ENCODE measurements around the gene SHLD1.

The SHLD1 gene

DNA sequence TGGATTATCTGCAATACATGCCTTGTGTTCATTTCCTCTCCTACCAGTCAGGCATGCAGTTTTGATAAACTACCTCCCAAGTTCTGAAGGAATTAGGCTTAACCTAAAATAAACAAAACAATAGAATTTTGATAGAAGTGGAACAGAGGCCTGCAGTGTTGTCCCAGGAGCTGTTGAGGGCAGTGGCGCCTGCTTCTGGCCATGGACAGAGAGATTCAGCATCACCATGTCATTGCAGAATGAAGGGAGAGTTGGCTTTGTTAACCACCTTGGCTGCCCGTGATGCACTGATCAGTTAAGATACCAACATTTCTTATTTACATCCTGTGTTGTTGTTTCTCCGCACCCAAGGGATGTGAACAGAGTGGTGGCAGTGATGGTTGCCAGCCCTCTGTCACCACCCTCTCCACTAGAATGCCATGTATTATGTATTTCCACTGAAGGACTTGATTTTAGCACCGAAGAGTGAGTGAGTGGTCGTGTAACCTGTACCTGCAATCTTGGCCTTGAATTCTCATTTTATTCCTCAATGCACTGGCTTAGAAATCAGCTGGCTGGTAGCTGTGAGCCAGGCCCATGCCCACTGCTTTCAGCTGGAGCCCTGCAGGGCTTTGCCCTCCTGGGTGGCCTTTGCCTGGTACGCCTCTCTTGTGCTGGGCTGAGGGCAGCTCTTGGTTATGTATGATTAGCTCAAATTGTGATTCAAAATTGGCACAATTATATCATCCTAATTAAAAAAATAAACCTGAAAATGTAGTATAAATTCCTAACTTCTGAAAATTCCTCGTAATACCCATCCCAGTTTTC is 56.5 kb downstream of the SHLD1 start:
- DNase-seq (ENCODE audit: low read depth, low spot score), result no peak

DNA sequence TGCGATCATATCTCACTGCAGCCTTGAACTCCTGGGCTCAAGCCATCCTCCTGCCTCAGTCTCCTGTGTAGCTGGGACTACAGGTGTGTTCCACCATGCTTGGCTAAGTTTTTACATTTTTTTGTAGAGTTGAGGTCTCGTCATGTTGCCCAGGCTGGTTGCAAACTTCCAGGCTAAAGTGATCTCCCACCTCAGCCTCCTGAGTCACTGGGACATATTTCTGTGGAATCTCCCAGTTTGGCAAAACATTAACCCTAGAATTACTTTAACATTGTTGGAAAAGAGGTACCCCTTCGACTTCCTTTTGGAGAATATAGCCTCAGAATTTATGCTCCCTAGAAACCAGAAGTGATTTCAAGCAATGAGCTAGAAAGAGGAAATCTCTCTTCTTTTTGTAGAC is 57.2 kb downstream of the SHLD1 start:
- no peak overlapping the region for H3K4me3 ChIP-seq (ENCODE audit: low read length)
- DNase-seq (ENCODE audit: low read depth, low spot score), result no peak

More for the DNA sequence above, 56.5 kb downstream of the SHLD1 start:
- H3K4me3 ChIP-seq (ENCODE audit: low read length), result no peak overlapping the region

DNA sequence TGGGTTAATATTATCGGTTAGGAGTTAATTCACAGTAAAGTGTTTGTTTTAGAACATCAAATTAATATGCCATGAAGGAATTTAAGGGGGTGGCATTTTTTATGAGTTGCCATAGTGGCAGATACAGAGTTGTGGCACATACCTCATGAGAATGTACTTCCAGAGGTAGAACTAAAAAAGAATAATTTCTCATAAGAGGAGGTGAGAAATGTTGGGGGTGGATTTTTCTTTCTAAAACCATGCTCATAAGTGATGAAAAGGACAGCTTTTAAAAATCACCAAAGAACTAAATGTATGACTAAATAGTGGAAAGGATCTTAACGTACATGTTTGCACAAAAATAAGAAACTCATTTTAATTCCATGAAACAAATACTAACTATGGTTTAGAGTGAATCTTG is 58.7 kb downstream of the SHLD1 start:
- no peak overlapping the region for H3K4me3 ChIP-seq (ENCODE audit: low read length)
- no peak for DNase-seq (ENCODE audit: low read depth, low spot score)

DNA sequence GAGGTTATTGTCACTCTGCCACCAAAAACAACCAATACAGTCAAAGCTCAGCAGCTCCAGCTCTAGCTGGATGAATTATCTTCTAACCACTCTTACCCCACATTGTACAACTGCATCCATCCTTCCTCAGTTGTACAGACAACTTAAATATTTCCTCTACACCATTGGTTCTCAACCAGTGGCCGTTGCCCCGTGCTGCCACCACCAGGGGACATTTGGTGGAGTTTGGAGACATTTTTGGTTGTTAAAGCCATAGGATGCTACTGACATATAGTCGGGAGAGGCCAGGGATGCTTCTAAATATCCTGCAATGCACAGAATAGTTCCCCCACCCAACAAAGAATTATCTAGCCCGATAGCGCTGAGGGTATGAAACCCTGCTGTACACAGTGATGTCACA is 59.3 kb downstream of the SHLD1 start:
- H3K4me3 ChIP-seq (ENCODE audit: low read length), result no peak overlapping the region
- DNase-seq (ENCODE audit: low read depth, low spot score), result no peak

DNA sequence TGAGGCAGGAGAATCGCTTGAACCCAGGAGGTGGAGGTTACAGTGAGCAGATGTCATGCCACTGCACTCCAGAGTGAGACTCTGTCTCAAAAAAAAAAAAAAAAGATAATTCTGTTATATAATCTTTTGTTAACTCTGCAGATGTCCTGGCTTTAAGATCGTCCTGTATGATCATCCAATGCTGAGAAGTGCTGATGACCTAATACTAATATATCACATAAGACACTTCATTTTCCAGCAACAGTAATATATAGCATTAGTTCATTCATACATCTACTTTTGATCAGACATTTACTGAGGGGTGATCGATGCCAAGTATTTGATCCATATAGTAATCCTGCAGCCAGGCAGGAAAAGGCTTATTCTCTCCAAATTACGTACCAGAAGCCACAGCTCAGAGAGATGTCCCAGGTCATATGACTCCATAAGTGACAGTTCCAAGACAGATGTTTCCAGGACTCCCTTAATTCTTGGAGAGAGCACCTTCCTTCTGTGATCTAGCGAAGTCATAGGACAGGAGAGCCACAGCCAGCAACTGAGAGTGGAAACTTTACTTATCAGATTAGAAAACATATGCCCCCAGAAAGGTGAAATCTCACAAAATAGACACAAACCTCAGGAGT is 60.7 kb downstream of the SHLD1 start:
- H3K4me3 ChIP-seq (ENCODE audit: low read length), result no peak overlapping the region
- DNase-seq (ENCODE audit: low read depth, low spot score), result no peak

DNA sequence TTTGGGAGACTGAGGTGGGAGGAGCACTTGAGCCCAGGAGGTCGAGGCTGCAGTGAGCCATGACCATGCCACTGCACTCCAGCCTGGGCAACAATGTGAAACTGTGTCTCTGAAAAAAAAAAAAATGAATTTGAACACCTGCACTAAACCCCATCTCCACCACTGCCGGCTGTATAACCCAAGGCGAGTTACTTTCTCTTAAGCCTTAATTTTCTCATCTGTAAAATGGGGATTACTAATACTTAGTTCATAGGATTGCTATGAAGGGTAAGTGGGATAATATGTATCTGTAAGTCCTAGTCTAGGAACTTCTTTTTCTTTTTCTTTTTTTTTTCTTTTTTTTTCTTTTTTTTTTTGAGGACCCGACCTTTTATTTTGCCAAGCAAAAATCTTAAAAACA is 61.5 kb downstream of the SHLD1 start:
- DNase-seq (ENCODE audit: low read depth, low spot score), result no peak
- no peak overlapping the region for H3K4me3 ChIP-seq (ENCODE audit: low read length)

DNA sequence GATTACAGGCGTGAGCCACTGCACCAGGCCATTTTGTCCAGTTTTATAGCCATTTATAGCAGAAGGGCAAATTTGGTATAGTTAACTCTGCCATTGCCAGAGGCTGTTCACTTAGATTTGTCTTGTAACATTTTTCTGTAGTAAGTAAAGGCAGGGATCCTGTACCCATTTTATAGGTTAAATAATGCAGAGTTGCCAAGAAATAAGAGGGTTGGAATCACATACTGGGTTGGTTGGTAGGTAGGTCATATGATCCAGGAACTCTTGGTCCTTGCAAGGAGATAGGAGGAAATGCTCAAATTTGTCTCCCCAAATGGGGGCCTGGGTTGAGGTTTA is 68.1 kb downstream of the SHLD1 start:
- no peak overlapping the region for H3K4me3 ChIP-seq (ENCODE audit: low read length)
- no peak for DNase-seq (ENCODE audit: low read depth, low spot score)

DNA sequence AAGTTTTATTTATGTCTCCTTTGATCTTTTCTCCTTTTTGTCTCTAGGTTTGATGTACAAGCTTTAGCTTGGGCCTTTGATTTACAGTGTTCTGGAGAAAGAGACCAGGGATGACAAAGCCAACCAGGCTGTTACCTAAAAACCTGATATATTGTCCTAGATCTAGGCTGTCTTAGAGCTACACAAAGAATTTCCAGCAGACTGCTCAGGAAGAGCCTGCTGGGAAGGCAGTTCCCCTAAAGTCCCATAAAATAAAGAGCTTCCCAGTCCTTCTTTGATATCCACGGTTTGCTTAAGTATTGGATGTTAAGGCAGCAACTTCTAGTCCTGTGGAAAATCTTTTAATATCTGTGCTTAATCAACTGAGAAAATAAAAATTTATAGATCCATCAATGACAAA is 70.5 kb downstream of the SHLD1 start:
- no peak overlapping the region for H3K4me3 ChIP-seq (ENCODE audit: low read length)
- DNase-seq (ENCODE audit: low read depth, low spot score), result no peak

DNA sequence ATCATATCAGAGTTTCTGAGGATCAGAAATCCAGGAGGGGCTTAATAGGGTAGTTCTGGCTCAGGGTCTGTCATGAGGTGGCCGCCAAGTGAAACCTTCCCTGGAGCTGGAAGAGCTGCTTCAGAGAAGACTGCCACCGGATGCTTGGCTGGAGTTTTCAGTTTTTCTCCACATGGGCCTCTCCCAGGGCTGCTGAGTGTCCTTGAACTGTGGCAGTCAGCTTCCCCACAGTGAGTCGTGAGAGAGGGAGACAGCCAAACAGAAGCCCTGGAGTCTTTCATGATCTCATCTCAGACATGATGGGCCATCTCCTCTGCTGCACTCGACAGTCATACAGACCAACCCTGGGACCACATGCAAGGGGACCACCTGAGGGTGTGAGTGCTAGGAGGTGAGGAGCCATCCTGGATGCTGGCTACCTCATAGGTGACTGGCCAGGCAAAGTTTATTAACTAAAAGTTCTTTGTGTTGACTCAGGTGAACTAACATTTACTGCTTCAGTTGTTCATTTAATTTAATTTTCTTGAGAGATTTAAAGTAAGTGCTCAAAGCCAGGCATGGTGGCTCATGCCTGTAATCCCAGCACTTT is 71.5 kb downstream of the SHLD1 start:
- DNase-seq (ENCODE audit: low read depth, low spot score), result no peak

DNA sequence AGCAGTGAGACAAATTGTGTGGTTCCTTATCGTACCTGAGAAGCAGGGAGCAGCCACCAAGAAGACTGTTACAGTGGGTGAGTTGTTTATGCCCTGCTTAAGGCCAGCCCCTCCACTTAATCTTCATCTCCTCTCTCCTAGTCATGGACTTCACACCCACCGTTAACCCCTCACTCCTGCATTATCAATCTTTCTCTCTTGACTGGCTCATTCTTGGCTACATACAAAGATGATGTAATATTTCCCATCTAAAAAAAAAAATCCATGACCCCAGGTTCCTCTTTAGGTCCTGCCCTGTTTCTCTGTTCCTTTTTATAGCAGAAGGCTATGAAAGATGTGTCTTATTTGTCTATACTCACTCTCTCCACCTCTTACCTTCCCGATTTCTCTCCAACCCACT is 72.4 kb downstream of the SHLD1 start:
- DNase-seq (ENCODE audit: low read depth, low spot score), result no peak
- H3K4me3 ChIP-seq (ENCODE audit: low read length), result no peak overlapping the region

More for the DNA sequence above, 71.5 kb downstream of the SHLD1 start:
- no peak overlapping the region for H3K4me3 ChIP-seq (ENCODE audit: low read length)

DNA sequence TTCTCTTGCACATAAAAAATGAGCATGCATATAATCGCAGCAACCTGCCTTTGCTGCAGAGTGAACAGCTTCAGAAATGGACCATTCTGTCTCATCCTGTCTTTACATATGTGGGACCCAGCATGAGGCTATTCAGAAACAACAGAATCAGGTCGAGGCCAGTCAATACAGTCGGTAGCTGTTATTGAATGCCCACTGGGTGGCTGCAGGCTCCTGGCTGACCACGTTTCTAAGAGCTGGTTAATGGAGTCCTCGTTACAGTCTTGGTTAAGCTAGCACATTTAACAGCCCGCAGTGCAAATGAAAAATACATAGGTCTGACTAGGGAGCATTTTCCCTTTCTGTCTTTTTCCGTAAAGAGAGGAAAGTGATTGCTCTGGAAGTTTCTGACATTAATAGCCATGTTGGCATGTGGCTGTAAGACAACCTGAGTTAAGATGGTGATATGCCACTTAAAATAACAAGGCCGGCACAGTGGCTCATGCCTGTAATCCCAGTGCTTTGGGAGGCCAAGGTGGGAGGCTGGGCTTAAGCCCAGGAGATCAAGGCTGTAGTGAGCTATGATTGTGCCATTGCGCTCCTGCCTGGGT is 75.0 kb downstream of the SHLD1 start:
- no peak for DNase-seq (ENCODE audit: low read depth, low spot score)
- no peak overlapping the region for H3K4me3 ChIP-seq (ENCODE audit: low read length)

DNA sequence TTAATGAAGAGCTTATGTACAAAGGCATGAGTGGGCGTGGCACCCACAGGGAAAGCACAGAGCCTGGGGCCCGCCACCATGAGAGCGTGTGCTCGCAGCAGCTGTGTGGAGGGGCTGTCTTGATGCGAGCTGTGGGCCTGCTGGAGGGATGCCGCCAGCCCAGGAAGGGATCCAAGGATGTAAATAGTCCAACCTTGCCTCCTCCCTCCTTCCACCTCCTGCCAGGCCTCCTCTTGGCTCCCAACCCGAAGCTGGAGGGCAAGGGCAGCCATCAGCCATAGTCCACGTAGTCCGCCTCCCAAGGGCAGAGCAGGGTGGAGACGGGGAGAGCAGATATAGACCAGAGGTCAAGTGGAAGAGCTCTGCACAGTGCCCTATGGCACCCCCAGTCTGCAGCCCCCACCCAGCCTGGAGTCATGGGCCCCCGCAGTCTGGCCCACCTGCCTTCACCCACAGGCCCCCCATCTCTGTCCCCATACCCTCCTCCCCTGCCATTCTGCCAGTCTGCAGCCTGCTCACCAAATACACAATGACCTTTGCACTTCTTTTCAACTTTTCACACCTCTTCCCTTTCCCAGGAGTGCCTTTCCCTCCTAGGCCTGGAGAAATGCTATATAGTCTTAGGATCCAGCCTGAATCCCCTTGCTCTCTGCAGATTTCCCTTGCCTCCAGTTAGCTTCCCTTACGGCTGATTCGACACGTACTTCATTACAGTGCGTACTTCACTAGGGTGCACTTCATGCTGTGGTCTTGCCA is 77.1 kb downstream of the SHLD1 start:
- H3K4me3 ChIP-seq (ENCODE audit: low read length), result no peak overlapping the region
- DNase-seq (ENCODE audit: low read depth, low spot score), result no peak

DNA sequence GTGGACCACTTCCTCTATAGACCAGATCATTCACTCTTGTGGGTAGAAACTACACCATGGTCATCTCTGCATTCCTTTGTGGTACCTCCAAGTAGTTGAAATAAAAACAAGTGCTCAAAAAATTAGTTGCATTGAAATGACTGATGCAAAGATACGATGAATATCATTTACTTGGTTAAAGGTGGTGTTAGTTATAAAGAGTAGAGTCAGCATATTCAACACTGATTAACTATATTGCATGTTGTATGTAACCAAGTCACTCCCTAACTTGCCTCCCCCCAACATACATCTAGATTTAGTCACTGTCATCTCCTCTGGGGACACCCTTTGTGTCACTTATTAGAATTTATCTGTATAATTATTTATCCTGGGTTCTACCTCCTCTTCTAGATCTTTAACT is 77.7 kb downstream of the SHLD1 start:
- no peak overlapping the region for H3K4me3 ChIP-seq (ENCODE audit: low read length)
- DNase-seq (ENCODE audit: low read depth, low spot score), result no peak

DNA sequence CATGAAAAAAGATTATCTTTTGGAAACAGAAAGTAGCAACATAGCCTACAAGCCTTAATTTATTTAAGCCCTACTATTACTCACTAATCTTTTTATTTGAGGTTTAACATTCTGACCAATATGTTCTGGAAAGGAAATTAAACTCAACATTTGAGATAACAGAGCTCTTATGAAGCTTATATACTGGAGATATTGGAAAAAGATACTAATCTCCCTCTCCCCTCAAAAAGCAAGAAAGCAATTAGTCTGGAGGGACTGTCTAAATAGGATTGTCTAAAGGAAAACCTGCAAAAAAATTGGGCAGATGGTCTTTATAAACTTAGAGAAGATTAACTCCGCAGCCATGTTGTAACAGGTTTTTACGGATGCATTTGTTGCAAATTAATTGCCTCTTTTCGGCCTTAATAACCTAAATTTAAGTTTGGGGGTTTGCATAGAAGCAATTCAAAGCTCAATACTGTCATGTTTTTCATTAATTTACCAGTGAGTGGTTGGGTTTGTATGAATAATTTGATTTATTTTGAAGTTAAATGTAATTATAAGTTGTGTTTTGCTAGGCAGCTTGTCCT is 79.1 kb downstream of the SHLD1 start:
- H3K4me3 ChIP-seq (ENCODE audit: low read length), result no peak overlapping the region
- DNase-seq (ENCODE audit: low read depth, low spot score), result no peak

DNA sequence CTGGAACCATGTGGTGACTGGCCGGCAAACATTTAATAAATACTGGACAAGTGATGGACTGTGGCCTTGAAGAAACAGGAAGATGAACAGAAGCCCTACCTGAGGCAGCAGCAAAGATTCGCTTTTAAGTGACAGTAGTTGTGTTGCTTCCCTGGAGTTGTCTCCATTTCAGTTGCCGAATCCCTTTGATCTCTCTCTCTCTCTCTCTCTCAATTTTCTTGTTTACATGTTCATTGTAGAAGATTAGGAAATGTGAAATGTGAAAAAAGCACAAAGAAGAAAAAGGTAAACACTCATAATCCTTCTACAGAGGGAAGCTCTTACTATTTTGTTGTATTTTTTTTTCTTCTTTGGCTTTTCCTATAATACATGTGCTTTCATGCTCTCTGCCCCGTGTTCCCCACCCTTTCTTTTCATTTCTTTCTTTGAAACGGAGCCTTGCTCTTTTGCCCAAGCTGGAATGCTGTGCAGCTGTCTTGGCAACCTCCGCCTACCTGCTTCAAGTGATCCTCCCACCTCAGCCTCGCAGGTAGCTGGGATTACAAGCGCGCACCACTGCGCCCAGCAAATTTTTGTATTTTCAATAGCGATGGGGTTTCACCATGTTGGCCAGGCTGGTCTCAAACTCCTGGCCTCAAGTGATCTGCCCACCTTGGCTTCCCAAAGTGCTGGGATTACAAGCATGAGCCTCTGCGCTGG is 81.5 kb downstream of the SHLD1 start:
- DNase-seq (ENCODE audit: low read depth, low spot score), result no peak
- no peak overlapping the region for H3K4me3 ChIP-seq (ENCODE audit: low read length)

DNA sequence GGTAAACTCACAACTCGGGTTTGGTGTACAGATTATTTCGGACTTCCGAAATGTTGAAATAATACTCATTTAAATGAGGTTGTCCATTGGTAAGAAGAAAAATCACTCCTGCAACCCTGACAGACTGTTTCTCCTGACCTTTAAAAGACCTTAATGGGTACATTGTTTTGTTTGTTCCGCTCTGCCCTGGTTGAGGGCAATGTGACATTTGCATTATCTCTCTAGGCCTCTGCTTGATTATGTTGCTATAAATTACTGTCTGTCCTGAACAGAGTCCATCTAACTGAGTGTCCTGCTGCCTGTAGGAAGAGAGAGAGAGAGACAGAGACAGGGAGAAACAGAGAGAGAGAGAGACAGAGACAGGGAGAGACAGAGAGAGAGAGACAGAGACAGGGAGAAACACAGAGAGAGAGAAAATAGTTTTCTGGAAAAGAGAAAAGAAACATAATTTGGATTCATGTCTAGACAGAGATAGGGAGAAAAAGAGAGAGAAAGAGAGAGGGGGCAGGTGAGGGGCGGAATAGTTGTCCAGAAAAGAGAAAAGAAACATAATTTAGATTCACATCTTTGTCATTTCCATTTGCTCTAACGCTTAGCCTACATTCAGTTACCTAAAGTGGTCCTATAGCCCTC is 83.2 kb downstream of the SHLD1 start:
- DNase-seq (ENCODE audit: low read depth, low spot score), result no peak
- H3K4me3 ChIP-seq (ENCODE audit: low read length), result no peak overlapping the region

DNA sequence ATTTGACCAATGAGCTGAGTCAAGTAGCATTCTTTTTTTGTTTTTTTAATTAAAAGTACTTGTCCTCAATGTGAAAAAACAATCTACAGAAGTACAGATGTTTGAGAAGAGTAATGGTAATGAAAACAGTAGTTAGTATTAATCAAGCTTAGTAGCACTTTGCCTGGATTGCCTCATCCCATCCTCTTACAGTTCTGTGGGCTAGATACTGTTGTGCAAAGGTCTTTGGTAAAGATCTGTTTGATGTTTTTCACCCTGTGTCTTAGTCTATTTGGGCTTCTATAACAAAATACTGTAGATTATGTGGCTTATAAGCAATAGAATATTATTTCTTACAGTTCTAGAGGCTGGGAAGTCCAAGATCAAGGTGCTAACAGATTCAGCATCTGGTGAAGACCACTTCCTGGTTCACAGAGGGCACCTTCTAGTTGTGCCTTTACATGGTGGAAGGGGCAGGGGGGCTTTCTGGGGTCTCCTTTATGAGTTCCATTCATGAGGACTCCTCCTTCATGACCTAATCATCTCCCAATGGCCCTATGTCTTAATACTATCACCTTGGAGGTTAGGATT is 84.3 kb downstream of the SHLD1 start:
- H3K4me3 ChIP-seq (ENCODE audit: low read length), result no peak overlapping the region
- no peak for DNase-seq (ENCODE audit: low read depth, low spot score)

DNA sequence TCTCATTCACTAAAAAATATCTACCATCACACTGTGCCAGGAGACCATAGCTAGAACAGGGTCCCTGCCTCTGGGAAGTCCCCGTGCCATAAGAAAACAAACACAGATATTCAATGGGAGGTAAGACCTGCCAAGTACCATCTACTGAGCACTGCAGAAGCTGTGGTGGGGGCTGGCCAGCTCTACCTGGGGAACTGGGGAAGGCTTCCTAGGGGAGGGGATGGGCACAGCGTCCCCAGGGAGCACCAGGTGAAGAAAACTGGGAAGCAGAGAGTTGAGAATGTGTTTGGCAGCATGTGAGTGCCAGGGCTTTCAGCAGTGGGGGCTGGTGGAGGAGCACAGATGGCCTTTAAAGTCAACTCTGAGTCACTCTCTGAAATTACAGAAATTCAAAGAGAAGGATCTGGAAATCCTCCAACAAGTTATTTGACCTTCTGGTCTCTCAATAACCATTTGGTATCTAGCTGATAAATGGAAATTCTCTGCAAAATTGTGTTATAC is 85.2 kb downstream of the SHLD1 start:
- no peak for DNase-seq (ENCODE audit: low read depth, low spot score)
- no peak overlapping the region for H3K4me3 ChIP-seq (ENCODE audit: low read length)
